CD4-positive, CD25-positive, alpha-beta regulatory T cell (primary cell): ENCODE measurements around the gene BRD7. TPM values are rescaled to one million over a fixed set of nuclear protein-coding genes. Genes with fewer than 3 reads are reported as not detected.

Source experiments
- ATAC-seq, 2 donors: fragments of 150-1000 bp; cut with Tn5 transposase; one replicate each; pipeline ENCODE4 v1.10.0; 2021; ENCODE audit warnings: low read depth in 2 of 2, moderate number of reproducible peaks in 2 of 2, moderate library complexity in 1 of 2
- DNase-seq, 3 donors: peaks; one replicate each; pipeline versions ENCODE4 v3.0.0 to v3.0.0-alpha.2; 2012 to 2022; ENCODE audit warnings: mixed read lengths in 1 of 3
- H3K27ac ChIP-seq: one replicate; pipeline ENCODE4 v1.7.0; 2013; ENCODE audit warnings: mild to moderate bottlenecking, low read length; ENCODE audit not compliant: insufficient read depth, poor library complexity, severe bottlenecking
- H3K27me3 ChIP-seq: one replicate; pipeline ENCODE4 v1.7.0; 2013; ENCODE audit warnings: low read length; ENCODE audit not compliant: control insufficient read depth, insufficient read depth
- H3K36me3 ChIP-seq: one replicate; pipeline ENCODE4 v1.7.0; 2013; ENCODE audit warnings: mild to moderate bottlenecking, low read length, moderate library complexity; ENCODE audit not compliant: control insufficient read depth, insufficient read depth
- H3K4me1 ChIP-seq: 2 replicates; pipeline ENCODE4 v1.7.0; 2013; ENCODE audit warnings: mild to moderate bottlenecking, low read length; ENCODE audit not compliant: insufficient read depth, control insufficient read depth, poor library complexity, severe bottlenecking
- H3K4me3 ChIP-seq: one replicate; pipeline ENCODE4 v1.7.0; 2013; ENCODE audit warnings: low read depth, mild to moderate bottlenecking, low read length, moderate library complexity
- H3K9me3 ChIP-seq, 2 experiments: 1 replicate in 1 of 2; 2 replicates in 1 of 2; pipeline ENCODE4 v1.7.0; 2013; ENCODE audit warnings: low read length in 2 of 2, mild to moderate bottlenecking in 1 of 2, moderate library complexity in 1 of 2; ENCODE audit not compliant: control insufficient read depth in 2 of 2
- H3K27ac Mint-ChIP-seq, 3 donors: one replicate each; pipeline ENCODE4 v1.8.0; 2020 to 2022; ENCODE audit warnings: mild to moderate bottlenecking in 3 of 3, mixed read lengths in 3 of 3, moderate library complexity in 2 of 3
- H3K27me3 Mint-ChIP-seq: one replicate; pipeline ENCODE4 v1.8.0; 2022; ENCODE audit warnings: mild to moderate bottlenecking, mixed read lengths
- H3K36me3 Mint-ChIP-seq: one replicate; pipeline ENCODE4 v1.8.0; 2020; ENCODE audit warnings: mixed read lengths
- H3K4me1 Mint-ChIP-seq, 4 donors: one replicate each; pipeline ENCODE4 v1.8.0; 2020 to 2022; ENCODE audit warnings: mixed read lengths in 4 of 4, mild to moderate bottlenecking in 1 of 4
- H3K4me3 Mint-ChIP-seq, 4 donors: one replicate each; pipeline ENCODE4 v1.8.0; 2020 to 2022; ENCODE audit warnings: mild to moderate bottlenecking in 4 of 4, mixed read lengths in 4 of 4, moderate library complexity in 3 of 4
- H3K9me3 Mint-ChIP-seq, 7 donors: one replicate each; pipeline ENCODE4 v1.8.0; 2020 to 2022; ENCODE audit warnings: mixed read lengths in 7 of 7, mild to moderate bottlenecking in 3 of 7, moderate library complexity in 2 of 7
- polyA plus RNA-seq, 4 donors: library from polyadenylated mRNA; unstranded; fragments of 300-500 nt; fragmentation: Illumina TruSeq; gene quantifications; one replicate each; pipeline ENCODE4 v1.2.3, GENCODE V29; 2021
- total RNA-seq: library from RNA; stranded (reverse); gene quantifications from one replicate; pipeline ENCODE4 v1.2.3, GENCODE V29; 2022

The BRD7 gene
- total and polyA plus RNA-seq, 5 donors from 2014 or later = 23.3 to 88.6 (median 37.4) TPM

GRCh38 chr16:50273888-50274325 is 94.9 kb downstream of the BRD7 start:
- peak overlapping the region; percentile 90 to 98 (median 96) for H3K4me3 Mint-ChIP-seq
- H3K27me3 Mint-ChIP-seq = no peaks in the 10 kb centered on the region
- Histone ChIP-seq H3K4me1 (peaks cover 99% of the 10 kb centered on the region), H3K9me3 (no peaks in the 10 kb centered on the region), H3K27ac (peak overlapping the region; percentile 88), H3K36me3 (no peaks in the 10 kb centered on the region), H3K4me3 (peak overlapping the region; percentile 64), H3K27me3 (no peaks in the 10 kb centered on the region)
- H3K27ac Mint-ChIP-seq = peak overlapping the region; percentile 98 to 99 (median 99)
- peaks cover 20% of the 10 kb centered on the region for H3K36me3 Mint-ChIP-seq
- H3K4me1 Mint-ChIP-seq = peaks cover 13 to 99% (median 69%) of the 10 kb centered on the region in 4 donors
- no peaks in the 10 kb centered on the region for H3K9me3 Mint-ChIP-seq
- peak; percentile 18 to 78 (median 29) for DNase-seq
- peak; percentile 16 to 37 for ATAC-seq

GRCh38 chr16:50273382-50273690 is 95.5 kb downstream of the BRD7 start:
- Mint-ChIP-seq H3K27ac (peak overlapping the region; percentile 98 to 99 (median 99)), H3K4me1 (peaks cover 13 to 99% (median 69%) of the 10 kb centered on the region in 4 donors), H3K9me3 (no peaks in the 10 kb centered on the region), H3K27me3 (no peaks in the 10 kb centered on the region), H3K4me3 (peak overlapping the region; percentile 90 to 98 (median 96)), H3K36me3 (peaks cover 23% of the 10 kb centered on the region)
- no peak for DNase-seq
- peak overlapping the region; percentile 88 for H3K27ac ChIP-seq
- H3K36me3 ChIP-seq = no peaks in the 10 kb centered on the region
- H3K4me1 ChIP-seq = peaks cover 99% of the 10 kb centered on the region
- H3K27me3 ChIP-seq = no peaks in the 10 kb centered on the region
- H3K4me3 ChIP-seq = peak overlapping the region; percentile 64
- no peaks in the 10 kb centered on the region for H3K9me3 ChIP-seq
- ATAC-seq = no peak

GRCh38 chr16:50272687-50273381 is 96.0 kb downstream of the BRD7 start:
- Histone ChIP-seq H3K4me3 (peak overlapping the region; percentile 64), H3K9me3 (no peaks in the 10 kb centered on the region), H3K36me3 (no peaks in the 10 kb centered on the region), H3K27me3 (no peaks in the 10 kb centered on the region), H3K27ac (peak overlapping the region; percentile 88), H3K4me1 (peaks cover 99% of the 10 kb centered on the region)
- Mint-ChIP-seq H3K36me3 (peaks cover 24% of the 10 kb centered on the region), H3K9me3 (no peaks in the 10 kb centered on the region), H3K27me3 (no peaks in the 10 kb centered on the region), H3K4me1 (peaks cover 12 to 97% (median 66%) of the 10 kb centered on the region in 4 donors), H3K27ac (peak overlapping the region; percentile 98 to 99 (median 99)), H3K4me3 (peak overlapping the region; percentile 90 to 98 (median 96))
- ATAC-seq (no peak), DNase-seq (no peak)

- H3K27me3 Mint-ChIP-seq = no peaks in the 10 kb centered on the region
- ATAC-seq (no peak), DNase-seq (no peak)
- Histone ChIP-seq H3K36me3 (no peaks in the 10 kb centered on the region), H3K27me3 (no peaks in the 10 kb centered on the region), H3K9me3 (no peaks in the 10 kb centered on the region), H3K4me3 (no peak overlapping the region), H3K4me1 (peaks cover 99% of the 10 kb centered on the region), H3K27ac (peak overlapping the region; percentile 88)
- peaks cover 24% of the 10 kb centered on the region for H3K36me3 Mint-ChIP-seq
- H3K27ac Mint-ChIP-seq = peak overlapping the region; percentile 98 to 99 (median 99)
- no peaks in the 10 kb centered on the region for H3K9me3 Mint-ChIP-seq
- H3K4me3 Mint-ChIP-seq = peak overlapping the region; percentile 57 to 98 (median 86)
- H3K4me1 Mint-ChIP-seq = peaks cover 9 to 95% (median 61%) of the 10 kb centered on the region in 4 donors
Measured at GRCh38 chr16:50272111-50272571, 96.6 kb downstream of the BRD7 start.

GRCh38 chr16:50271148-50272041 is 97.4 kb downstream of the BRD7 start:
- Mint-ChIP-seq H3K4me3 (peak overlapping the region; percentile 26 to 98 (median 52)), H3K36me3 (peaks cover 24% of the 10 kb centered on the region), H3K4me1 (peaks cover 5 to 92% (median 55%) of the 10 kb centered on the region in 4 donors), H3K27ac (peak overlapping the region; percentile 86 to 99 (median 99)), H3K27me3 (no peaks in the 10 kb centered on the region), H3K9me3 (no peaks in the 10 kb centered on the region)
- peak overlapping the region; percentile 88 for H3K27ac ChIP-seq
- peaks cover 98% of the 10 kb centered on the region for H3K4me1 ChIP-seq
- H3K4me3 ChIP-seq = no peak overlapping the region
- H3K36me3 ChIP-seq = no peaks in the 10 kb centered on the region
- ATAC-seq (no peak), DNase-seq (no peak)
- no peaks in the 10 kb centered on the region for H3K27me3 ChIP-seq
- H3K9me3 ChIP-seq = no peaks in the 10 kb centered on the region

GRCh38 chr16:50270510-50271147 is 98.2 kb downstream of the BRD7 start:
- H3K27ac ChIP-seq = peak overlapping the region; percentile 88
- no peaks in the 10 kb centered on the region for H3K27me3 ChIP-seq
- no peaks in the 10 kb centered on the region for H3K27me3 Mint-ChIP-seq
- H3K4me1 Mint-ChIP-seq = peaks cover 5 to 92% (median 55%) of the 10 kb centered on the region in 4 donors
- H3K4me3 ChIP-seq = no peak overlapping the region
- ATAC-seq (no peak), DNase-seq (no peak)
- peak overlapping the region; percentile 75 to 98 (median 96) for H3K4me3 Mint-ChIP-seq
- peaks cover 24% of the 10 kb centered on the region for H3K36me3 Mint-ChIP-seq
- H3K36me3 ChIP-seq = no peaks in the 10 kb centered on the region
- peak overlapping the region; percentile 86 to 99 (median 99) for H3K27ac Mint-ChIP-seq
- no peaks in the 10 kb centered on the region for H3K9me3 ChIP-seq
- no peaks in the 10 kb centered on the region for H3K9me3 Mint-ChIP-seq
- H3K4me1 ChIP-seq = peaks cover 98% of the 10 kb centered on the region

- Histone ChIP-seq H3K36me3 (no peaks in the 10 kb centered on the region), H3K4me1 (peaks cover 98% of the 10 kb centered on the region), H3K27me3 (no peaks in the 10 kb centered on the region), H3K4me3 (peak overlapping the region; percentile 30), H3K9me3 (no peaks in the 10 kb centered on the region), H3K27ac (peak overlapping the region; percentile 87)
- peaks cover 24% of the 10 kb centered on the region for H3K36me3 Mint-ChIP-seq
- DNase-seq (no peak), ATAC-seq (no peak)
- no peaks in the 10 kb centered on the region for H3K27me3 Mint-ChIP-seq
- H3K4me3 Mint-ChIP-seq = peak overlapping the region; percentile 91 to 98 (median 96)
- no peaks in the 10 kb centered on the region for H3K9me3 Mint-ChIP-seq
- H3K27ac Mint-ChIP-seq = peak overlapping the region; percentile 40 to 99 (median 86)
- peaks cover 11 to 92% (median 56%) of the 10 kb centered on the region in 4 donors for H3K4me1 Mint-ChIP-seq
Measured at GRCh38 chr16:50269769-50270509, 98.8 kb downstream of the BRD7 start.
